Measurements from ENCODE around the gene SLC35E4.

- TF ChIP-seq CTCF (conservative IDR thresholded peaks at IDR 0.05; ENCODE audit: low read length) (no peak), EZH2phosphoT487 (IDR thresholded peaks at IDR 0.05; ENCODE audit: borderline replicate concordance, low read depth, low read length) (no peak)
Observed at GRCh38 chr22:30591588-30592359, 43.8 kb upstream of the SLC35E4 start, which contains the start of gene PES1.
